HL-60 (cell line): ENCODE data around the gene ARHGEF4.

Experiments
- POLR2AphosphoS5 ChIP-seq: IDR thresholded peaks from 2 replicates; pipeline ENCODE4 v1.6.1; 2012; ENCODE audit warnings: low read depth
- SPI1 ChIP-seq: IDR thresholded peaks from 2 replicates; pipeline ENCODE4 v1.6.1; 2012; ENCODE audit warnings: low read depth, mild to moderate bottlenecking, borderline replicate concordance
- TF ChIP-seq, protein P1 (sequence below): IDR thresholded peaks from one replicate; pipeline ENCODE4 v1.5.1; 2011; ENCODE audit warnings: low read length, control low read depth, inconsistent platforms; ENCODE audit not compliant: insufficient read depth
- TF ChIP-seq, protein P2 (sequence below): IDR thresholded peaks from 2 replicates; pipeline ENCODE4 v1.6.1; 2012; ENCODE audit warnings: low read depth; ENCODE audit not compliant: insufficient replicate concordance

DNA sequence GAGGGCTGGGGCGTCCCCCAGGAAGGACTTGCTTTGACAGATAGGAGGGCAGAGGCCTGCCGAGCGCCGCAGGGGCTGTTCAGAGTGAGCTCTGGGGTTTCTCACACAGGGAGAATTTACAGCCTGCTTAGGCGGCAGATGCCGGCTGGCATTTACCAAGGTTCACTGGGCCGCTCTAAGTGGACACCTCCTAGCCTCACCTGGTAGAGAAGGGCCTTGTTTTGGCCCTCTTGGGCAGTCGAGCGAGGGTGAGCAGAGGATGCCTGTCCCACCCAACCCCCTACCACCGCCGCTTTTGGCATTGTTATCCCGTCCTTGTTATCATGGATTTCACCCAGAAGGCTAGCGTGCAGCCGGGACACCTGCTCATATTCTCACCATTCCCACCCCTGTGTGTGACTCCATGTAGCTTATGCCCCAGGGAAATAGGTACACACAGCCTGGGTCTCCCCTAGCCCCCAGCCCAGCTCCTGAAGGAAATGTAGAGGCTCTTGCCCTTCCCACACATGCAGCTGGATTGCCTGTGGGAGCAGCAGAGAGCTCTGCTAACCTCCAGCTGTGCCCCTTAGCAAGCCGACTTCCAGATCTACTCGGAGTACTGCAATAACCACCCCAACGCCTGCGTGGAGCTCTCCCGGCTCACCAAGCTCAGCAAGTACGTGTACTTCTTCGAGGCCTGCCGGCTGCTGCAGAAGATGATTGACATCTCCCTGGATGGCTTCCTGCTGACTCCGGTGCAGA, 204.1 kb downstream of the ARHGEF4 start:
- TF ChIP-seq POLR2AphosphoS5 (no peak), SPI1 (no peak)
- TF ChIP-seq, protein P1, sequence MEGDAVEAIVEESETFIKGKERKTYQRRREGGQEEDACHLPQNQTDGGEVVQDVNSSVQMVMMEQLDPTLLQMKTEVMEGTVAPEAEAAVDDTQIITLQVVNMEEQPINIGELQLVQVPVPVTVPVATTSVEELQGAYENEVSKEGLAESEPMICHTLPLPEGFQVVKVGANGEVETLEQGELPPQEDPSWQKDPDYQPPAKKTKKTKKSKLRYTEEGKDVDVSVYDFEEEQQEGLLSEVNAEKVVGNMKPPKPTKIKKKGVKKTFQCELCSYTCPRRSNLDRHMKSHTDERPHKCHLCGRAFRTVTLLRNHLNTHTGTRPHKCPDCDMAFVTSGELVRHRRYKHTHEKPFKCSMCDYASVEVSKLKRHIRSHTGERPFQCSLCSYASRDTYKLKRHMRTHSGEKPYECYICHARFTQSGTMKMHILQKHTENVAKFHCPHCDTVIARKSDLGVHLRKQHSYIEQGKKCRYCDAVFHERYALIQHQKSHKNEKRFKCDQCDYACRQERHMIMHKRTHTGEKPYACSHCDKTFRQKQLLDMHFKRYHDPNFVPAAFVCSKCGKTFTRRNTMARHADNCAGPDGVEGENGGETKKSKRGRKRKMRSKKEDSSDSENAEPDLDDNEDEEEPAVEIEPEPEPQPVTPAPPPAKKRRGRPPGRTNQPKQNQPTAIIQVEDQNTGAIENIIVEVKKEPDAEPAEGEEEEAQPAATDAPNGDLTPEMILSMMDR = no peak
- TF ChIP-seq, protein P2, sequence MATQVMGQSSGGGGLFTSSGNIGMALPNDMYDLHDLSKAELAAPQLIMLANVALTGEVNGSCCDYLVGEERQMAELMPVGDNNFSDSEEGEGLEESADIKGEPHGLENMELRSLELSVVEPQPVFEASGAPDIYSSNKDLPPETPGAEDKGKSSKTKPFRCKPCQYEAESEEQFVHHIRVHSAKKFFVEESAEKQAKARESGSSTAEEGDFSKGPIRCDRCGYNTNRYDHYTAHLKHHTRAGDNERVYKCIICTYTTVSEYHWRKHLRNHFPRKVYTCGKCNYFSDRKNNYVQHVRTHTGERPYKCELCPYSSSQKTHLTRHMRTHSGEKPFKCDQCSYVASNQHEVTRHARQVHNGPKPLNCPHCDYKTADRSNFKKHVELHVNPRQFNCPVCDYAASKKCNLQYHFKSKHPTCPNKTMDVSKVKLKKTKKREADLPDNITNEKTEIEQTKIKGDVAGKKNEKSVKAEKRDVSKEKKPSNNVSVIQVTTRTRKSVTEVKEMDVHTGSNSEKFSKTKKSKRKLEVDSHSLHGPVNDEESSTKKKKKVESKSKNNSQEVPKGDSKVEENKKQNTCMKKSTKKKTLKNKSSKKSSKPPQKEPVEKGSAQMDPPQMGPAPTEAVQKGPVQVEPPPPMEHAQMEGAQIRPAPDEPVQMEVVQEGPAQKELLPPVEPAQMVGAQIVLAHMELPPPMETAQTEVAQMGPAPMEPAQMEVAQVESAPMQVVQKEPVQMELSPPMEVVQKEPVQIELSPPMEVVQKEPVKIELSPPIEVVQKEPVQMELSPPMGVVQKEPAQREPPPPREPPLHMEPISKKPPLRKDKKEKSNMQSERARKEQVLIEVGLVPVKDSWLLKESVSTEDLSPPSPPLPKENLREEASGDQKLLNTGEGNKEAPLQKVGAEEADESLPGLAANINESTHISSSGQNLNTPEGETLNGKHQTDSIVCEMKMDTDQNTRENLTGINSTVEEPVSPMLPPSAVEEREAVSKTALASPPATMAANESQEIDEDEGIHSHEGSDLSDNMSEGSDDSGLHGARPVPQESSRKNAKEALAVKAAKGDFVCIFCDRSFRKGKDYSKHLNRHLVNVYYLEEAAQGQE = no peak
